ENCODE measurements around the gene CLINT1. TPM values are rescaled to one million over a fixed set of nuclear protein-coding genes. Genes with fewer than 3 reads are reported as not detected.

CLINT1 gene
- total RNA-seq, 1 donor = 120 TPM

GRCh38 chr5:157842185-157842584, 16.8 kb downstream of the CLINT1 start:
- Histone ChIP-seq H3K9me3 (ENCODE audit: low read depth, low read length) (no peaks in the 10 kb centered on the region), H3K4me3 (ENCODE audit: low read length) (no peak overlapping the region), H3K27me3 (ENCODE audit: insufficient read depth, low read length) (no peaks in the 10 kb centered on the region), H3K4me1 (ENCODE audit: insufficient read depth, low read length) (no peaks in the 10 kb centered on the region)

- H3K27me3 ChIP-seq (ENCODE audit: insufficient read depth, low read length) = no peaks in the 10 kb centered on the region
- H3K4me3 ChIP-seq (ENCODE audit: low read length) = no peak overlapping the region
- no peaks in the 10 kb centered on the region for H3K4me1 ChIP-seq (ENCODE audit: insufficient read depth, low read length)
- no peaks in the 10 kb centered on the region for H3K9me3 ChIP-seq (ENCODE audit: low read depth, low read length)
Observed at GRCh38 chr5:157839157-157839795, 19.7 kb downstream of the CLINT1 start.

- H3K9me3 ChIP-seq (ENCODE audit: low read depth, low read length) = no peaks in the 10 kb centered on the region
- no peaks in the 10 kb centered on the region for H3K27me3 ChIP-seq (ENCODE audit: insufficient read depth, low read length)
- H3K4me1 ChIP-seq (ENCODE audit: insufficient read depth, low read length) = peaks cover 12% of the 10 kb centered on the region
- no peak overlapping the region for H3K4me3 ChIP-seq (ENCODE audit: low read length)
Observed at GRCh38 chr5:157836121-157836753, 22.7 kb downstream of the CLINT1 start.

GRCh38 chr5:157835041-157835440, 23.9 kb downstream of the CLINT1 start:
- Histone ChIP-seq H3K4me3 (ENCODE audit: low read length) (no peak overlapping the region), H3K9me3 (ENCODE audit: low read depth, low read length) (no peaks in the 10 kb centered on the region), H3K4me1 (ENCODE audit: insufficient read depth, low read length) (peaks cover 15% of the 10 kb centered on the region), H3K27me3 (ENCODE audit: insufficient read depth, low read length) (no peaks in the 10 kb centered on the region)

- H3K4me3 ChIP-seq (ENCODE audit: low read length) = no peak overlapping the region
- H3K9me3 ChIP-seq (ENCODE audit: low read depth, low read length) = no peaks in the 10 kb centered on the region
- H3K27me3 ChIP-seq (ENCODE audit: insufficient read depth, low read length) = no peaks in the 10 kb centered on the region
- peaks cover 25% of the 10 kb centered on the region for H3K4me1 ChIP-seq (ENCODE audit: insufficient read depth, low read length)
Observed at GRCh38 chr5:157828944-157829639, 29.9 kb downstream of the CLINT1 start.

- Histone ChIP-seq H3K4me3 (ENCODE audit: low read length) (no peak overlapping the region), H3K9me3 (ENCODE audit: low read depth, low read length) (no peaks in the 10 kb centered on the region), H3K4me1 (ENCODE audit: insufficient read depth, low read length) (peaks cover 20% of the 10 kb centered on the region)
Observed at GRCh38 chr5:157828105-157828943, 30.6 kb downstream of the CLINT1 start.

GRCh38 chr5:157827423-157827822, 31.5 kb downstream of the CLINT1 start:
- no peak overlapping the region for H3K4me3 ChIP-seq (ENCODE audit: low read length)
- H3K9me3 ChIP-seq (ENCODE audit: low read depth, low read length) = no peaks in the 10 kb centered on the region
- peaks cover 14% of the 10 kb centered on the region for H3K4me1 ChIP-seq (ENCODE audit: insufficient read depth, low read length)
- no peaks in the 10 kb centered on the region for H3K27me3 ChIP-seq (ENCODE audit: insufficient read depth, low read length)

More at GRCh38 chr5:157828105-157828943, 30.6 kb downstream of the CLINT1 start:
- H3K27me3 ChIP-seq (ENCODE audit: insufficient read depth, low read length) = no peaks in the 10 kb centered on the region

GRCh38 chr5:157823655-157824054, 35.3 kb downstream of the CLINT1 start:
- Histone ChIP-seq H3K27me3 (ENCODE audit: insufficient read depth, low read length) (no peaks in the 10 kb centered on the region), H3K4me1 (ENCODE audit: insufficient read depth, low read length) (peaks cover 10% of the 10 kb centered on the region), H3K9me3 (ENCODE audit: low read depth, low read length) (no peaks in the 10 kb centered on the region), H3K4me3 (ENCODE audit: low read length) (no peak overlapping the region)

GRCh38 chr5:157821822-157822622, 36.9 kb downstream of the CLINT1 start:
- H3K9me3 ChIP-seq (ENCODE audit: low read depth, low read length) = no peaks in the 10 kb centered on the region
- H3K4me1 ChIP-seq (ENCODE audit: insufficient read depth, low read length) = peaks cover 4% of the 10 kb centered on the region
- H3K4me3 ChIP-seq (ENCODE audit: low read length) = no peak overlapping the region
- no peaks in the 10 kb centered on the region for H3K27me3 ChIP-seq (ENCODE audit: insufficient read depth, low read length)

- H3K27me3 ChIP-seq (ENCODE audit: insufficient read depth, low read length) = no peaks in the 10 kb centered on the region
- no peaks in the 10 kb centered on the region for H3K9me3 ChIP-seq (ENCODE audit: low read depth, low read length)
- H3K4me3 ChIP-seq (ENCODE audit: low read length) = no peak overlapping the region
- H3K4me1 ChIP-seq (ENCODE audit: insufficient read depth, low read length) = peaks cover 4% of the 10 kb centered on the region
Observed at GRCh38 chr5:157821405-157821804, 37.5 kb downstream of the CLINT1 start.

- H3K9me3 ChIP-seq (ENCODE audit: low read depth, low read length) = no peaks in the 10 kb centered on the region
- H3K4me3 ChIP-seq (ENCODE audit: low read length) = no peak overlapping the region
- H3K4me1 ChIP-seq (ENCODE audit: insufficient read depth, low read length) = peaks cover 4% of the 10 kb centered on the region
- H3K27me3 ChIP-seq (ENCODE audit: insufficient read depth, low read length) = no peaks in the 10 kb centered on the region
Observed at GRCh38 chr5:157820593-157821252, 38.2 kb downstream of the CLINT1 start.

GRCh38 chr5:157819502-157820115, 39.3 kb downstream of the CLINT1 start:
- Histone ChIP-seq H3K4me3 (ENCODE audit: low read length) (no peak overlapping the region), H3K9me3 (ENCODE audit: low read depth, low read length) (no peaks in the 10 kb centered on the region), H3K27me3 (ENCODE audit: insufficient read depth, low read length) (no peaks in the 10 kb centered on the region), H3K4me1 (ENCODE audit: insufficient read depth, low read length) (peaks cover 8% of the 10 kb centered on the region)

- H3K9me3 ChIP-seq (ENCODE audit: low read depth, low read length) = no peaks in the 10 kb centered on the region
Observed at GRCh38 chr5:157818368-157818767, 40.6 kb downstream of the CLINT1 start.

More at GRCh38 chr5:157818368-157818767, 40.6 kb downstream of the CLINT1 start:
- Histone ChIP-seq H3K27me3 (ENCODE audit: insufficient read depth, low read length) (no peaks in the 10 kb centered on the region), H3K4me1 (ENCODE audit: insufficient read depth, low read length) (peaks cover 9% of the 10 kb centered on the region), H3K4me3 (ENCODE audit: low read length) (no peak overlapping the region)
